Measurements from ENCODE around the gene OVCH1. TPM values are rescaled to one million over a fixed set of nuclear protein-coding genes. Genes with fewer than 3 reads are reported as not detected.

OVCH1 gene
- total RNA-seq, 1 experiment from 2014 or later: not detected

DNA sequence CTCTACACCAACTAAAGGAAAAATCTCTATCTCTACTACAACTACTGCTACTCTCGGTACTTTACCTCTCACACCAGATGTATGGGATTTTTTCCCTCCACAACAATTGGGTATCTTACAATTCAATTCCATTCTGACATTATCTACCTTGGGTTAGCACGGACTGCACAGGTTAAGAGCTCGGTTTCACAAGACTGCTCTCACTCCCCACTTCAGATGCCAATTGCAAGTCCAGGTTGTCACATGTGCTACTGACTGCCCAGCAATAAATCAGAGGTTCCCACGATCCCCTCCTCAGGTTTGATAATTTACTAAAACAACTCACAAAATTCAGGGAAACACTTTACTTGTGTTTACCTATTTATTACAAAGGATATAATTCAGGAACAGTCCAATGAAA, 58.0 kb downstream of the OVCH1 start:
- Histone ChIP-seq H3K9me2 (ENCODE audit: insufficient read depth) (no peaks in the 10 kb centered on the region; the same call in 1 of the 2 replicates), H4K20me1 (ENCODE audit: insufficient read depth) (no peaks in the 10 kb centered on the region), H2AFZ (ENCODE audit: low read depth, low read length, poor library complexity, severe bottlenecking) (no peak overlapping the region), H3K9ac (ENCODE audit: low read length) (no peak overlapping the region), H3K9me3 (ENCODE audit: control insufficient read depth in 1 of 2, insufficient read depth in 1 of 2, low read depth in 1 of 2, low read length in 2 of 2) (no peaks in the 10 kb centered on the region), H3K4me3 (replicated peaks in 1 of 2; ENCODE audit: low read depth in 1 of 2, low read length in 2 of 2) (no peak overlapping the region), H3K4me2 (ENCODE audit: low read length) (no peak overlapping the region), H3K27me3 (ENCODE audit: insufficient read depth, low read length) (no peaks in the 10 kb centered on the region), H3K27ac (ENCODE audit: low read depth, low read length) (no peak overlapping the region), H3K79me2 (ENCODE audit: insufficient read depth, low read length) (no peaks in the 10 kb centered on the region), H3K36me3 (ENCODE audit: control insufficient read depth in 1 of 2, insufficient read depth in 2 of 2, low read length in 2 of 2) (no peaks in the 10 kb centered on the region), H3K4me1 (ENCODE audit: control insufficient read depth in 1 of 2, insufficient read depth in 2 of 2, low read length in 2 of 2) (no peaks in the 10 kb centered on the region)
- RAD21 ChIA-PET (ENCODE audit: low non-redundant PET in 1 of 2, low total read pairs in 2 of 2, uncharacterized antibody in 2 of 2, unreplicated experiment in 2 of 2): no interaction called here
- intact Hi-C loops (cut with micrococcal nuclease): no loop called here
- no TSS peak for BruUV-seq (replicated peaks)
- CTCF ChIA-PET: no interaction called here
- ATAC-seq (no peak), DNase-seq (ENCODE audit: low read depth, low spot score) (no peak)
- POLR2A ChIA-PET: no interaction called here
- TF ChIP-seq ZFX (IDR thresholded peaks at IDR 0.05) (no peak), CEBPB (IDR thresholded peaks at IDR 0.05; ENCODE audit: low read depth) (no peak), EZH2 (IDR thresholded peaks at IDR 0.05) (no peak)
- TF ChIP-seq, protein P1, sequence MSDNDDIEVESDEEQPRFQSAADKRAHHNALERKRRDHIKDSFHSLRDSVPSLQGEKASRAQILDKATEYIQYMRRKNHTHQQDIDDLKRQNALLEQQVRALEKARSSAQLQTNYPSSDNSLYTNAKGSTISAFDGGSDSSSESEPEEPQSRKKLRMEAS (IDR thresholded peaks at IDR 0.05): no peak

DNA sequence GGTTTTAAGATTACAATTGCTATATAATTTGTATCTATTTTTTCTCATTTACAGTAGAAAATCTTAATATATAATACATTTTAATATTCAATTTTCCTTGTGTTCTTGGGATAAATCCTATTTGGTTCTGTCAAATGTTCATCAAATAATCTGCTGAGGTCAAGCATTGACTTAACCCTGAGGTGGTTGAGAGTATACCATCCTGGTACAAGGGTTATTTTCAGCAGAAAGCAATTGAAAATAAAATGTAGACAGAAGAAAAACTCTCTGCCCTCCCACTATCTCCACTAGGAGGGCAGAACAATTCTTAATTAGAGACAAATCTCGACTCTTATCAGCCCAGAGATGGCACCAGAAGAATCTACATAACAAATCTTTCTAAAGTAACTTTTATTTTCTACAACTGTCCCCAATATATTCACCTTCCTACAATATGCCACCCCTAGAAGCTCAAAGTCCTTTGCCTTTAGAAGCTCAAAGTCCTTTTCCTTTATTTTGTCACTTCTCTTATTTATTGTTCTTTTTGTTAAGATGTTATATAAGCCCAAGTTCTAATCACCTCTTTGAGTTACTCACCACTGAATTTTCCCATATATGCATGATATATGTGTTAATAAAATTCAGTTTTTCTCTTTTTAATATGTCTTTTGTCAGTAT, 58.6 kb downstream of the OVCH1 start:
- TF ChIP-seq EGR1 (IDR thresholded peaks at IDR 0.05; ENCODE audit: low read depth) (no peak), ZFX (IDR thresholded peaks at IDR 0.05) (no peak)
- TF ChIP-seq, protein P2, sequence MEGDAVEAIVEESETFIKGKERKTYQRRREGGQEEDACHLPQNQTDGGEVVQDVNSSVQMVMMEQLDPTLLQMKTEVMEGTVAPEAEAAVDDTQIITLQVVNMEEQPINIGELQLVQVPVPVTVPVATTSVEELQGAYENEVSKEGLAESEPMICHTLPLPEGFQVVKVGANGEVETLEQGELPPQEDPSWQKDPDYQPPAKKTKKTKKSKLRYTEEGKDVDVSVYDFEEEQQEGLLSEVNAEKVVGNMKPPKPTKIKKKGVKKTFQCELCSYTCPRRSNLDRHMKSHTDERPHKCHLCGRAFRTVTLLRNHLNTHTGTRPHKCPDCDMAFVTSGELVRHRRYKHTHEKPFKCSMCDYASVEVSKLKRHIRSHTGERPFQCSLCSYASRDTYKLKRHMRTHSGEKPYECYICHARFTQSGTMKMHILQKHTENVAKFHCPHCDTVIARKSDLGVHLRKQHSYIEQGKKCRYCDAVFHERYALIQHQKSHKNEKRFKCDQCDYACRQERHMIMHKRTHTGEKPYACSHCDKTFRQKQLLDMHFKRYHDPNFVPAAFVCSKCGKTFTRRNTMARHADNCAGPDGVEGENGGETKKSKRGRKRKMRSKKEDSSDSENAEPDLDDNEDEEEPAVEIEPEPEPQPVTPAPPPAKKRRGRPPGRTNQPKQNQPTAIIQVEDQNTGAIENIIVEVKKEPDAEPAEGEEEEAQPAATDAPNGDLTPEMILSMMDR (IDR thresholded peaks at IDR 0.05 in 2 of 3, conservative IDR thresholded peaks at IDR 0.05 in 1 of 3; ENCODE audit: borderline replicate concordance in 1 of 3, insufficient read depth in 1 of 3, low read depth in 2 of 3, low read length in 2 of 3): no peak
- no TSS peak for BruUV-seq (replicated peaks)
- Histone ChIP-seq H4K20me1 (ENCODE audit: insufficient read depth) (no peaks in the 10 kb centered on the region), H3K4me1 (ENCODE audit: control insufficient read depth in 1 of 2, insufficient read depth in 2 of 2, low read length in 2 of 2) (no peaks in the 10 kb centered on the region), H3K36me3 (ENCODE audit: control insufficient read depth in 1 of 2, insufficient read depth in 2 of 2, low read length in 2 of 2) (no peaks in the 10 kb centered on the region), H3K4me3 (replicated peaks in 1 of 2; ENCODE audit: low read depth in 1 of 2, low read length in 2 of 2) (no peak overlapping the region), H3K9ac (ENCODE audit: low read length) (no peak overlapping the region), H3K27ac (ENCODE audit: low read depth, low read length) (no peak overlapping the region), H3K9me2 (ENCODE audit: insufficient read depth) (no peaks in the 10 kb centered on the region; the same call in 1 of the 2 replicates), H2AFZ (ENCODE audit: low read depth, low read length, poor library complexity, severe bottlenecking) (no peak overlapping the region), H3K9me3 (ENCODE audit: control insufficient read depth in 1 of 2, insufficient read depth in 1 of 2, low read depth in 1 of 2, low read length in 2 of 2) (no peaks in the 10 kb centered on the region), H3K79me2 (ENCODE audit: insufficient read depth, low read length) (no peaks in the 10 kb centered on the region), H3K27me3 (ENCODE audit: insufficient read depth, low read length) (no peaks in the 10 kb centered on the region), H3K4me2 (ENCODE audit: low read length) (no peak overlapping the region)
- ChIA-PET POLR2A (no interaction called here), RAD21 (ENCODE audit: low non-redundant PET in 1 of 2, low total read pairs in 2 of 2, uncharacterized antibody in 2 of 2, unreplicated experiment in 2 of 2) (no interaction called here), CTCF (no interaction called here)
- intact Hi-C loops (cut with micrococcal nuclease): no loop called here
- ATAC-seq (no peak), DNase-seq (ENCODE audit: low read depth, low spot score) (no peak)

All from HCT116 (cell line).